Neural progenitor cell (in vitro differentiated cells): ENCODE data around the gene CFAP58. TPM values are rescaled to one million over a fixed set of nuclear protein-coding genes. Genes with fewer than 3 reads are reported as not detected.

Source experiments
- DNase-seq: peaks from one replicate; pipeline ENCODE4 v3.0.0-alpha.2; 2016; ENCODE audit warnings: low spot score
- H2AFZ ChIP-seq: fragments of 200-600 bp; sonication (generic); replicated peaks from 2 replicates; pipeline ENCODE4 v1.6.1; 2016; ENCODE audit warnings: antibody characterized with exemption
- H3F3A ChIP-seq: fragments of 200-600 bp; sonication (generic); 2 replicates; pipeline ENCODE4 v1.6.1; 2016; ENCODE audit warnings: antibody characterized with exemption, low read depth
- H3K27ac ChIP-seq: fragments of 200-600 bp; sonication (generic); 2 replicates; pipeline ENCODE4 v1.5.1; 2016; ENCODE audit warnings: mild to moderate bottlenecking
- H3K27me3 ChIP-seq: fragments of 200-600 bp; sonication (generic); 2 replicates; pipeline ENCODE4 v1.6.1; 2016; ENCODE audit warnings: mild to moderate bottlenecking, moderate library complexity
- H3K36me3 ChIP-seq: fragments of 200-600 bp; sonication (generic); 2 replicates; pipeline ENCODE4 v1.5.1; 2016
- H3K4me1 ChIP-seq: fragments of 200-600 bp; sonication (generic); 2 replicates; pipeline ENCODE4 v1.6.1; 2016; ENCODE audit warnings: mixed run types
- H3K4me2 ChIP-seq: fragments of 200-600 bp; sonication (generic); 2 replicates; pipeline ENCODE4 v1.6.1; 2016
- H3K4me3 ChIP-seq: fragments of 200-600 bp; sonication (generic); 2 replicates; pipeline ENCODE4 v1.5.1; 2016
- H3K79me2 ChIP-seq: fragments of 200-600 bp; sonication (generic); 2 replicates; pipeline ENCODE4 v1.6.1; 2016; ENCODE audit warnings: low read depth
- H3K9ac ChIP-seq: fragments of 200-600 bp; sonication (generic); 2 replicates; pipeline ENCODE4 v1.6.1; 2016
- H3K9me3 ChIP-seq: fragments of 200-600 bp; sonication (generic); 2 replicates; pipeline ENCODE4 v1.5.1; 2016; ENCODE audit warnings: low read depth
- H4K20me1 ChIP-seq: fragments of 200-600 bp; sonication (generic); 2 replicates; pipeline ENCODE4 v1.6.1; 2016; ENCODE audit warnings: low read depth
- H3K27ac Mint-ChIP-seq: 3 replicates; pipeline ENCODE4 v1.8.0; 2021; ENCODE audit warnings: mixed read lengths
- H3K27me3 Mint-ChIP-seq: 2 replicates; pipeline ENCODE4 v1.8.0; 2022; ENCODE audit warnings: low read depth, mild to moderate bottlenecking, inconsistent platforms, moderate library complexity, mixed read lengths; ENCODE audit not compliant: insufficient read depth
- H3K36me3 Mint-ChIP-seq: 3 replicates; pipeline ENCODE4 v1.8.0; 2021; ENCODE audit warnings: mixed read lengths
- H3K4me1 Mint-ChIP-seq: 3 replicates; pipeline ENCODE4 v1.8.0; 2021; ENCODE audit warnings: mixed read lengths
- H3K4me3 Mint-ChIP-seq: 3 replicates; pipeline ENCODE4 v1.8.0; 2021; ENCODE audit warnings: mild to moderate bottlenecking, moderate library complexity, mixed read lengths
- H3K9me3 Mint-ChIP-seq: 3 replicates; pipeline ENCODE4 v1.8.0; 2020; ENCODE audit warnings: mixed read lengths
- CTCF ChIP-seq: fragments of 200-600 bp; sonication (generic); IDR thresholded peaks from 2 replicates; pipeline ENCODE4 v1.5.1; 2017; ENCODE audit warnings: antibody characterized with exemption, mild to moderate bottlenecking
- EZH2 ChIP-seq: fragments of 200-600 bp; sonication (generic); IDR thresholded peaks from 2 replicates; pipeline ENCODE4 v1.6.1; 2017; ENCODE audit warnings: antibody characterized with exemption, mild to moderate bottlenecking, moderate library complexity
- EZH2phosphoT487 ChIP-seq: fragments of 200-600 bp; sonication (generic); IDR thresholded peaks from 2 replicates; pipeline ENCODE4 v1.6.1; 2017; ENCODE audit warnings: antibody characterized with exemption
- total RNA-seq: library from RNA; depleted of rRNA; stranded (reverse); fragments of >200 nt; gene quantifications from 2 replicates; pipeline ENCODE4 v1.2.3, GENCODE V29; 2015; ENCODE audit warnings: low replicate concordance

CFAP58 gene
- total RNA-seq, 1 donor from 2014 or later = 1.7 TPM

GRCh38 chr10:104328646-104328895 is 25.1 kb upstream of the CFAP58 start:
- Histone ChIP-seq H2AFZ (no peak overlapping the region), H3K27ac (peak overlapping the region; percentile 80), H4K20me1 (peaks cover 99% of the 10 kb centered on the region), H3F3A (peaks cover 44% of the 10 kb centered on the region), H3K4me1 (peaks cover 70% of the 10 kb centered on the region), H3K79me2 (peaks cover 61% of the 10 kb centered on the region), H3K4me3 (peak overlapping the region; percentile 40), H3K9me3 (no peaks in the 10 kb centered on the region), H3K36me3 (no peaks in the 10 kb centered on the region), H3K4me2 (peak overlapping the region; percentile 87), H3K27me3 (peaks cover 54% of the 10 kb centered on the region), H3K9ac (no peak overlapping the region)
- no peaks in the 10 kb centered on the region for H3K9me3 Mint-ChIP-seq
- DNase-seq = no peak
- H3K36me3 Mint-ChIP-seq = peaks cover 11% of the 10 kb centered on the region
- peak overlapping the region; percentile 96 for H3K27ac Mint-ChIP-seq
- peaks cover 86% of the 10 kb centered on the region for H3K4me1 Mint-ChIP-seq
- TF ChIP-seq EZH2phosphoT487 = no peak
- no peak for TF ChIP-seq EZH2
- no peak for TF ChIP-seq CTCF
- peaks cover 20% of the 10 kb centered on the region for H3K27me3 Mint-ChIP-seq
- H3K4me3 Mint-ChIP-seq = peak overlapping the region; percentile 84

- Mint-ChIP-seq H3K36me3 (peaks cover 9% of the 10 kb centered on the region), H3K27me3 (peaks cover 16% of the 10 kb centered on the region), H3K27ac (peak overlapping the region; percentile 96), H3K4me1 (peaks cover 87% of the 10 kb centered on the region), H3K9me3 (no peaks in the 10 kb centered on the region), H3K4me3 (peak overlapping the region; percentile 84)
- peaks cover 44% of the 10 kb centered on the region for H3F3A ChIP-seq
- peak; percentile 92 for DNase-seq
- peak overlapping the region; percentile 80 for H3K27ac ChIP-seq
- no peak for TF ChIP-seq EZH2phosphoT487
- TF ChIP-seq CTCF = no peak
- no peak for TF ChIP-seq EZH2
- H3K79me2 ChIP-seq = peaks cover 66% of the 10 kb centered on the region
- no peak overlapping the region for H2AFZ ChIP-seq
- H3K4me3 ChIP-seq = peak overlapping the region; percentile 40
- H3K36me3 ChIP-seq = no peaks in the 10 kb centered on the region
- H3K9me3 ChIP-seq = no peaks in the 10 kb centered on the region
- peaks cover 74% of the 10 kb centered on the region for H3K4me1 ChIP-seq
- peaks cover 99% of the 10 kb centered on the region for H4K20me1 ChIP-seq
- no peak overlapping the region for H3K9ac ChIP-seq
- H3K27me3 ChIP-seq = peaks cover 54% of the 10 kb centered on the region
- H3K4me2 ChIP-seq = peak overlapping the region; percentile 87
Measured at GRCh38 chr10:104328896-104329710, 24.5 kb upstream of the CFAP58 start.

- Mint-ChIP-seq H3K4me1 (peaks cover 89% of the 10 kb centered on the region), H3K4me3 (peak overlapping the region; percentile 84), H3K27ac (no peak overlapping the region), H3K36me3 (peaks cover 6% of the 10 kb centered on the region), H3K27me3 (peaks cover 16% of the 10 kb centered on the region), H3K9me3 (no peaks in the 10 kb centered on the region)
- Histone ChIP-seq H3K27me3 (peaks cover 54% of the 10 kb centered on the region), H3K9me3 (no peaks in the 10 kb centered on the region), H3K9ac (no peak overlapping the region), H3K4me3 (no peak overlapping the region), H3K36me3 (no peaks in the 10 kb centered on the region), H3F3A (peaks cover 44% of the 10 kb centered on the region), H3K4me1 (peaks cover 74% of the 10 kb centered on the region), H4K20me1 (peaks cover 99% of the 10 kb centered on the region), H3K4me2 (peak overlapping the region; percentile 87), H3K27ac (no peak overlapping the region), H3K79me2 (peaks cover 73% of the 10 kb centered on the region), H2AFZ (no peak overlapping the region)
- TF ChIP-seq EZH2 (no peak), EZH2phosphoT487 (no peak), CTCF (no peak)
- no peak for DNase-seq
Measured at GRCh38 chr10:104329735-104330134, 23.9 kb upstream of the CFAP58 start.
